ENCODE results near the gene GTSF1L. TPM values are rescaled to one million over a fixed set of nuclear protein-coding genes. Genes with fewer than 3 reads are reported as not detected.

The GTSF1L gene
- total RNA-seq, 1 donor from 2014 or later = not detected

DNA sequence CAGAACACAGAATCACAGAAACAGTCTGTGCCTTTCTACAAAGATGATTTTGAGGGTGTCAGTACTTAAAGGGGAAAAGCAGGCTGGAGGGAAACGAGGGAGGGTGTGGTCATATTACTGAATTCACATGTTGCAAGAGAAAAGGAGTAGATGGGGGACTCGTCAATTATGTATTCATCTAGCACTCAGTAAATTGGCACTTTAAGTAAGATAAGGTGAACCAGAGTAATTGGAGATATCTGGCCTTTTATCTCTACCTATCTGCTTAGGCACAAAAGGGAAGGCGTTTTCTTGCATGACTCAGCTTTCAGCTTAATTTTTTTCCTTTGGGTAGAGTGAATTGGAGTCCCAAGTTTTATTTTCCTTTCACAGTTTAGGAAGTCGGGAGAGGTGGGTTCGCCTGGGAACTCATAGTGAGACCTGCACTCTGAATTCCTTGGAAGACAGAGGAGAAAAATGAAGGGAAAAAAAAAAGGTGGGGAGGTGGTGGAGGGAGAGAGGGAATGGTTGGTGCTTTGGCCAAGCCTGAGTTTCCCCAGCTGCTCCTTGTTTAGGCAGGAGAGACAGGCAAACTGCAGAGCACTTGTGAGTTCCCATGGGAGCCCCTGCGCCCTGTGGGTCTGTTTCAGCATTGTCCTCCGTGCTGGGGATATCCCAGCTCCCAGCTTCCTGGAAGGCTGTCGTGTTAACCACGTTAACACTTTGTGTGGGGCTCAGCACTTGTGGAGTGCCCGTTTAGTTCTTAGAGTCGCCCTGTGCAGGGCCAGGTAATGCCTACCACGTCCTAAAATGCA lies 19.7 kb upstream of the GTSF1L start:
- H3K4me3 ChIP-seq (ENCODE audit: low read depth, low read length) = no peak overlapping the region
- DNase-seq (ENCODE audit: low read depth) = no peak
- TF ChIP-seq, protein P1, sequence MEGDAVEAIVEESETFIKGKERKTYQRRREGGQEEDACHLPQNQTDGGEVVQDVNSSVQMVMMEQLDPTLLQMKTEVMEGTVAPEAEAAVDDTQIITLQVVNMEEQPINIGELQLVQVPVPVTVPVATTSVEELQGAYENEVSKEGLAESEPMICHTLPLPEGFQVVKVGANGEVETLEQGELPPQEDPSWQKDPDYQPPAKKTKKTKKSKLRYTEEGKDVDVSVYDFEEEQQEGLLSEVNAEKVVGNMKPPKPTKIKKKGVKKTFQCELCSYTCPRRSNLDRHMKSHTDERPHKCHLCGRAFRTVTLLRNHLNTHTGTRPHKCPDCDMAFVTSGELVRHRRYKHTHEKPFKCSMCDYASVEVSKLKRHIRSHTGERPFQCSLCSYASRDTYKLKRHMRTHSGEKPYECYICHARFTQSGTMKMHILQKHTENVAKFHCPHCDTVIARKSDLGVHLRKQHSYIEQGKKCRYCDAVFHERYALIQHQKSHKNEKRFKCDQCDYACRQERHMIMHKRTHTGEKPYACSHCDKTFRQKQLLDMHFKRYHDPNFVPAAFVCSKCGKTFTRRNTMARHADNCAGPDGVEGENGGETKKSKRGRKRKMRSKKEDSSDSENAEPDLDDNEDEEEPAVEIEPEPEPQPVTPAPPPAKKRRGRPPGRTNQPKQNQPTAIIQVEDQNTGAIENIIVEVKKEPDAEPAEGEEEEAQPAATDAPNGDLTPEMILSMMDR (conservative IDR thresholded peaks at IDR 0.05; ENCODE audit: low read depth, low read length) = no peak

DNA sequence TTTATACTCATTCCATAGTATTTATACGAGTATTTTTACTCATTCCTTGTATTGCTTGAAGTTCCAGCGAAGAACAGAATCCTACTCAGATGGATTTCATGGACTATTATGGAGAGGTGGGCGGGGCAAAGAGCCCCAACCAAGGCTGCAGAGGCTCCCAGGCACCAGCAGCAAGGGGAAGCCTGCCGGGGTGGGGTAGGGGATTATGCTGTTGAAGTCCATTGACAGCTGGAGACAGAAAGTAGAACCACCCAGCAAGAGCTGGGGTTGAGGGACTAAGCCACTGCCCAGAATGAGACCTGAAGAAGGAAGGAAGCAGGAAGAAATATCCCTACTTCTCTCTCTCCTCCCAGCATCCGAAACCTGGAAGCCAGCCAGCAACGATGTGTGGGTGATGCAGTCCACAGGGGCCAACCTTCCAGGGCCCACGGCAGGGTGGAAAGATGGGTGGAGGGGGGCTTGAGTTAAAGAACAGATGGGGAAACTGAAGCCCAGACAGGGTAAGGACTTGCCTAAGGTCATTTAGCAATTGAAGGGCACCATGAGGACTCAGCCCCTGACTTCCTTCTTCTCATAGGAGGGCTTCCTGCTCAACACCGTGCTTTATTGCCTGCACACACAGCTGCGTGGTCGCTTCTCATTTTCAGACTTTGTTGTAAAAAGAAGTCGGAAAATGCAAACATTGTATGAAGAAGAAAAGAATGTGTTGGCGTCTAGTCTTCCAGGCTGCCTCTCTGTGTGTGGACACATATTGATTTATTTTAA lies 18.3 kb upstream of the GTSF1L start:
- DNase-seq (ENCODE audit: low read depth) = no peak
- H3K4me3 ChIP-seq (ENCODE audit: low read depth, low read length) = no peak overlapping the region
- TF ChIP-seq, protein P1 (conservative IDR thresholded peaks at IDR 0.05; ENCODE audit: low read depth, low read length) = no peak

DNA sequence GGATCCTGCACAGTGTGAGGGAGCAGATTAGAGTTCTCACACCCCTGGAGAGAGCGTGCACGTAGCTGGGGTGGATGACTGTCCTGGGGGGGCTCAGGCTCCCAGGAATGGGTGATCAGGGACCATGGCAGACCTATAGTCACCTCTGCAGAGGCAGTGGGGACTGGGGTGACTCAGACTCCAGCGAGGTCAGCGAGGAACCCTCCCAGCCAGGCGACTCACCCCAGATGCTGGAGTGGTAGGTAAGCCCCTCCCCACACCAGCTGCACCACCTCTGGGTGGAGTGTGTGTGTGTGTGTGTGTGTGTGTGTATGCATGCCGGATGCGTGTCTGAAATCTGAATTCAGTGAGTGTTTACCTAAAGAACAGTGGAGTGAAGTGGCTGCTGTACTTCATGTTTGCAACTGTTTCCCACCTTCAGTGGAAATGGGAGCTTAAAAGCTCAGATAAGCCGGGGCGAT lies 17.4 kb upstream of the GTSF1L start:
- no peak overlapping the region for H3K4me3 ChIP-seq (ENCODE audit: low read depth, low read length)
- DNase-seq (ENCODE audit: low read depth) = no peak
- TF ChIP-seq, protein P1 (conservative IDR thresholded peaks at IDR 0.05; ENCODE audit: low read depth, low read length) = no peak

DNA sequence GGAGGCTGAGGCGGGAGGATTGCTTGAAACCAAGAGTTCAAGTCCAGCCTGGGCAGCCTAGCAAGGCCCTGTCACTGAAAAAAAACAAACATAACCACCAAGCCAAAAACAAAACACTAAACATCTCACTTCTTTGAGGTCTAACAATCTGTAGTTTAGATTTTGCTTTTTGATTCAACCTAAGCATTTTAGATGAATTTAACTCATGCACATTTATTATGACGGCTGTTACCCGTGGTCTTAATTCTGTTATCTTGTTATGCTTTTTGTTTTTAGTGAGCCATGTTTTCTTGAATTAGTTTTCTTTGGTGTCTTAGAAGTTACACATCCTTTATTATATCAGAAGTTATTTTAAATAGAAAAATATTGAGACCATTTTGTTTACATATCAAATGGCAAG lies 13.8 kb upstream of the GTSF1L start:
- no peak for DNase-seq (ENCODE audit: low read depth)
- TF ChIP-seq, protein P1 (conservative IDR thresholded peaks at IDR 0.05; ENCODE audit: low read depth, low read length) = no peak
- H3K4me3 ChIP-seq (ENCODE audit: low read depth, low read length) = no peak overlapping the region

DNA sequence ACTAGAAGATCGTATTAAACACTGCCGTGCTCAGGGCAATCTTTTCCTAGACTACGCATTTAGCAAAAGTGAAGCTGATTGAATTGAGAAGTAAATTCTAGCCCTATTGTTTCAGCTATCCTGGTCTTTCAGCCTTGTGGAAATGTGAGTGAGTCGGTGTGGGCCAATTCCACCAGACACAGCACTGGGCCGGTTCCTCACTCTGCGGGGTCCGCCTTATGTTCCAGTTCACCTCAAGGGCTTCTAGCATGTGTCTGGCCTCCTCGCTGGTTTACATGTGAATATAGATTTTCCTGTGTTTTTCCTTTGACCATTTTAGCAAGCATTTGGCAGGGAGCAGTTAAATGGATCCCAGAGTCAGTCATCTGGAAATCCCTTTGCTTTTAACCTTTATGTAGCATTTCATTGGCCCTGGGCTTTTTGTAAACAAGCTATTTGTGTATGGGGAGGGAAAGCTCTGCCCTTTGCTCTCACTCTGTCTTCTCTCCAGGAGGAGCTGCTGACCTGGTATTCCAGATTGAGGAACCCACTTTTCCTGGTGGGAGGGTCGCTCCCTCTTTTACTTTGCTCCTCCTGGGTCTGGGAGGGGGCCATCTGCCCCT lies 12.4 kb upstream of the GTSF1L start:
- DNase-seq (ENCODE audit: low read depth) = no peak
- TF ChIP-seq, protein P1 (conservative IDR thresholded peaks at IDR 0.05; ENCODE audit: low read depth, low read length) = no peak
- H3K4me3 ChIP-seq (ENCODE audit: low read depth, low read length) = no peak overlapping the region

DNA sequence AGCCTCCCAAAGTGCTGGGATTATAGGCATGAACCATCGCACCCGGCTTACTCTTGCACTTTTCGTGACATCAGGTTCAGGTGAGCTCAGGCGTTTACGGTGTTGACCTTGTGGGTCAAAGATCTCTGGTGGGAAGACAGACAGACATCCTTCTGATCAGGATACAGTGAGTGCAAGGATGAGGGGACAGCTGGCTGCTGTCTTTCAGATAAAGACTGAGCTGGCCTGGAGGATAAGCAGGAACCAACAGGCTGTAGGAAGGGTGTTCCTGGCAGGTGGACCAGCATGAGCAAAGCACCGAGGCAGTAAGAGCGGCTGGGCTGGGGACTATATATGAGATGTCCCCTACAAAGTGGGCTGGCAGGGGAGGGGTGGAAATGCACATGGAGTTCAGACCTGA lies 11.1 kb upstream of the GTSF1L start:
- DNase-seq (ENCODE audit: low read depth) = no peak
- TF ChIP-seq, protein P1 (conservative IDR thresholded peaks at IDR 0.05; ENCODE audit: low read depth, low read length) = no peak
- no peak overlapping the region for H3K4me3 ChIP-seq (ENCODE audit: low read depth, low read length)
